ENCODE data around the gene CREB3.

DNA sequence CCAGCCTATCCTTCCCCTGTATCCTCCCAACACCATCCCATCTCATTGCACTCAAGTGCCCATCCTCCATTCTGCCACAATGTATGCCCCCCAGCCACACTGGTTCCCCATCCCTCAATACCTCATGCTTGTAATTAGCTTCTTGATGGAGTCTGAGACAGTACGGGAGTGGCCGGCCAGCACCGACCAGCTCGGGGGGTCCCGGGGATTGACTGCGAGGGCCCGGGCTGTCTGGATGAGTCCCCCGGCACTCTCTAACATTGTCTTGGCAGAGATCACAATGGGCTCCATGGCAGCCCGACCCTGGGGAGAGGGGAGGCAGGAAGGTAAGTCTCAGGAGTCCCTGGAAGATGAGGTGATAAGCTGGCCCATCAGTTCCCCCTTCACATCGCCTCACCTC, 25.5 kb upstream of the CREB3 start:
- no peak for TF ChIP-seq CEBPB (IDR thresholded peaks at IDR 0.05)
- TF ChIP-seq YY1 (IDR thresholded peaks at IDR 0.05; ENCODE audit: low read depth), result no peak
- TF ChIP-seq TAF1 (IDR thresholded peaks at IDR 0.05; ENCODE audit: low read depth), result no peak
- no peak for TF ChIP-seq EP300 (IDR thresholded peaks at IDR 0.05; ENCODE audit: borderline replicate concordance)
- TF ChIP-seq, protein P1, sequence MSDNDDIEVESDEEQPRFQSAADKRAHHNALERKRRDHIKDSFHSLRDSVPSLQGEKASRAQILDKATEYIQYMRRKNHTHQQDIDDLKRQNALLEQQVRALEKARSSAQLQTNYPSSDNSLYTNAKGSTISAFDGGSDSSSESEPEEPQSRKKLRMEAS (IDR thresholded peaks at IDR 0.05), result no peak
- TF ChIP-seq, protein P2, sequence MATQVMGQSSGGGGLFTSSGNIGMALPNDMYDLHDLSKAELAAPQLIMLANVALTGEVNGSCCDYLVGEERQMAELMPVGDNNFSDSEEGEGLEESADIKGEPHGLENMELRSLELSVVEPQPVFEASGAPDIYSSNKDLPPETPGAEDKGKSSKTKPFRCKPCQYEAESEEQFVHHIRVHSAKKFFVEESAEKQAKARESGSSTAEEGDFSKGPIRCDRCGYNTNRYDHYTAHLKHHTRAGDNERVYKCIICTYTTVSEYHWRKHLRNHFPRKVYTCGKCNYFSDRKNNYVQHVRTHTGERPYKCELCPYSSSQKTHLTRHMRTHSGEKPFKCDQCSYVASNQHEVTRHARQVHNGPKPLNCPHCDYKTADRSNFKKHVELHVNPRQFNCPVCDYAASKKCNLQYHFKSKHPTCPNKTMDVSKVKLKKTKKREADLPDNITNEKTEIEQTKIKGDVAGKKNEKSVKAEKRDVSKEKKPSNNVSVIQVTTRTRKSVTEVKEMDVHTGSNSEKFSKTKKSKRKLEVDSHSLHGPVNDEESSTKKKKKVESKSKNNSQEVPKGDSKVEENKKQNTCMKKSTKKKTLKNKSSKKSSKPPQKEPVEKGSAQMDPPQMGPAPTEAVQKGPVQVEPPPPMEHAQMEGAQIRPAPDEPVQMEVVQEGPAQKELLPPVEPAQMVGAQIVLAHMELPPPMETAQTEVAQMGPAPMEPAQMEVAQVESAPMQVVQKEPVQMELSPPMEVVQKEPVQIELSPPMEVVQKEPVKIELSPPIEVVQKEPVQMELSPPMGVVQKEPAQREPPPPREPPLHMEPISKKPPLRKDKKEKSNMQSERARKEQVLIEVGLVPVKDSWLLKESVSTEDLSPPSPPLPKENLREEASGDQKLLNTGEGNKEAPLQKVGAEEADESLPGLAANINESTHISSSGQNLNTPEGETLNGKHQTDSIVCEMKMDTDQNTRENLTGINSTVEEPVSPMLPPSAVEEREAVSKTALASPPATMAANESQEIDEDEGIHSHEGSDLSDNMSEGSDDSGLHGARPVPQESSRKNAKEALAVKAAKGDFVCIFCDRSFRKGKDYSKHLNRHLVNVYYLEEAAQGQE (IDR thresholded peaks at IDR 0.05; ENCODE audit: low read depth), result no peak

Measured in Ishikawa (cell line).